Amygdala (tissue), 56 donors: ENCODE data around the gene WDR59.
"Not testable (repeated sequence)": the region's sequence is repeated elsewhere in the genome, so short reads cannot be mapped to it uniquely, and the experiment has no call there.

Experiments used
- DNase-seq, 56 donors: peaks; one replicate each; lab custom pipeline; 2025; lab: John Stamatoyannopoulos, UW

Gene WDR59

DNA sequence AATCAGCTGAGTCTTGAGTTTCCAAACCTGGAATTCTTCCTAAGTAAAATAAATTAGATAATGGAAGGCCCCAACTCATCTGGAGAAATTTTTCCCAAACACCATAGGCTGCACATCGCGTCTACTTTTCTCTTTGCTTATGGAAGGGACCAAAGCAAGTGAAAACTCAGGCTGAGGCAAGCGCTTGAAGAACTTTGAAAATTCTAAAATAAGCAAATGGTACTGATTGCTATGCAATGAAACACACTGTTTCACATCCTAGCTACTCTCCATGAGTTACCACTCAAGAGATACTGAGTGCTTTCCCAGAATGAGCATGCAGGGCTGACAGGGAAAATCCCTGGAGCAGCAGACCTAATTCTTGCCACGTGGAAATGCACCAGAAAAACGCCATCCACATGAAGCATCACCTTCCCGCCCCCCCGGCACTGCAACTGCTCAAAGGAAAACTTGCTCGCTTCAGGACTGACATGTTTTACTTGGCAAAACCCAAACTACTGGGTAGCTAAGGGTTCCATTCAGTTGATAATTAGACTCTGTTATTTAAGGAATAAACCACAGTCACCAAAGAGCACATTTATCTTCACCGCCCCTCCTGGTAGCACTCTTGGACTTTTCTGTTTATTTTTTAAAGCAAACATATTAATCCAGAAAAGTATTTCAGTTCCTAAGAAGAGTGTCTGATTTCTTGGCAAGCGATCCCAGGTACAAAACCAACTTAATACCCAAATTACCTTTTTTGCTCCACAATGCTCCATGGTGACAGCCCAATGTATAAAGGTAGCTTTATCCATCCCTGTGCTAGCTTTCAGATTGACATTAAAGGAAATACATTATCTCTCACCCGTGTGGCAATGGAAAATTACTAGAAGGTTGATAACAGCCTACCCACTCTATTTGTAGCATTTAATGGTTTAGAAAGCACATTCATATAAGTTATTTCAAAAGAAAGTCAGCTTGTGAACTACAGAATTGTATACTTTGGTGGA, 62.5 kb downstream of the WDR59 start:
- DNase-seq = no peak

DNA sequence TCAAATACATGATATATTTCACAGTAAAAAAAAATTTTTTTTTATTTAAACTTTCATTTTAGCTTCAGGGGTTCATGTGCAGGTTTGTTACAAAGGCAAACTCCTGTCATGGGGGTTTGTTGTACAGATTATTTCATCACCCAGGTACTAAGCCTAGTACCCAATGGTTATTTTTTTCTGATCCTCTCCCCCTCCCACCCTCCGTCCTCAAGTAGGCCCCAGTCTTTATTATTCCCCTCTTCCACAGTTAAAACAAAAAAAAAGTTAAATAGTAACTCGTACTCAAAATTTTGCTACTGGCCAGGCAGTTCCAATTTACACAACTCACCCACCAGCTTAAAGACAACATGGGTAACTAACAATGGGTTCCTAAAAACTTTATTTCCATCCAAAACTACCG, 63.9 kb downstream of the WDR59 start:
- no peak for DNase-seq

DNA sequence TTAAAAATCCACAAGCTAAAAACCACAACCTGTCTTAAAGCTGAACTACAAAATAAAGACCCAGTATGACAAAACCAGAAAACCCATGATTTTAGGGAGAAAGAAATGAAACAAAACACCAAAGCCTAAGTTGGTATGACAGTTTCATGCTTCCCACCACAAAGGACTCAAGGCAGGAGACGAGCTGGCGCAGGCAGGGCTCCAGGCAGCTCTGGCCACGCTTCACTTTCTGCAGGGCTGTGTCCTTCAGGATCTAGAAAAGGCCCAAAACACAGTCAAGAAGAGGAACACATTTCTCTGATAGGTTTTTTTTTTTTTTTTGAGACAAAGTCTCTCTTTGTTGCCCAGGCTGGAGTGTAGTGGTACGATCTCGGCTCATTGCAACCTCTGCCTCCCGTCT, 75.3 kb downstream of the WDR59 start:
- DNase-seq = no peak

DNA sequence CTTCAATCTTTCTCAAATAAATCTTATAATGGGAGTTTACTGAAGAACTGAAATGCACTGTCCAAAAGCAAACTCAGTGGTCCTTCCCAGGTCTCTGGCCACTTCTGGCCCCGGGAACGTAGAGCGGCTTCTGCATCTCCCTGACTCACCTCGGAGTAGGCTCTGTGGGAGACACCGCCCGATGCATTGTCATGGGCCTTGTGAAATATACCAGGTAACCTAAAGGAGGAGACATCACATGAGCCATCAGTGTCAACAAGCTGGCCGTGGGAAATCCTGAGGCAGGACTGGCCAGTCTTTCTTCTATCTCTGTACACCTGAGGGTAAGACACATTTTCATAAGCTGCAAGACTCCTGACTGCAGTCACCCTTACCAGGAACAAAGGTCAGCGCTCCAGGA, 76.2 kb downstream of the WDR59 start:
- DNase-seq = not testable (repeated sequence)

DNA sequence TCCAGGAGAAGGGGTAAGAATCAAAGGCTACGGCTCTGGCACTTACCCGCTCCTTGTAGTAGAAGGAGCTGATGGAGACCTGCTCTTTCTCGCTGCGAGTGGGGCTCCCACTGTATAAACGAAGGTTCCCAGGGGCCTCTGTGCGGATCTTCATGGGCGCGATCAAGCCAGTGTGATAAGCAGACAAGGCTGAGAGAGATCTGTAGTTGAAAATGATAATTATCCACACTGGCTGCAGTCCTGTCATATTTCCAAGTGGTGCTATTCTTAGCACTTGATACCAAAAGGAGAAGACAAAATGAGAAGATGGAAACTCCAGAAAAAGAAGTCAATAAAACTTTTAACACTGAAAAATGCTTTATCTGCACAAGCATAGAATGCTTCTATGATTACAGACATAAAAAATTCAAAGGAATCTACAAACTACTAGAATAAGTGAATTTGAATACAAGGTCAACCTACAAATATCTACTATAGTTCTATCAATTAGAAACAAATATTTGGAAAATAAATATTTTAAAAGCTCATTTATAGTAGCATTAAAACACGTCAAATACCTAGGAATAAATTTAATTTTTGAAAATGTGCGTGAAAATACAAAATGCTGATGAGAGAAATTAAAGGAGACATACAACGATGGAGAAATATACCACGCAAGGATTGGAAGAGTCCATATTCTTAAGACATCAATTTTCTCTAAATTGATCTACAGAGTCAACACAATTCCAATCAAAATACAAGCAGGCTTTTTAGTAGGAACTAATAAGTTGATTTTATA, 80.8 kb downstream of the WDR59 start:
- no peak for DNase-seq

DNA sequence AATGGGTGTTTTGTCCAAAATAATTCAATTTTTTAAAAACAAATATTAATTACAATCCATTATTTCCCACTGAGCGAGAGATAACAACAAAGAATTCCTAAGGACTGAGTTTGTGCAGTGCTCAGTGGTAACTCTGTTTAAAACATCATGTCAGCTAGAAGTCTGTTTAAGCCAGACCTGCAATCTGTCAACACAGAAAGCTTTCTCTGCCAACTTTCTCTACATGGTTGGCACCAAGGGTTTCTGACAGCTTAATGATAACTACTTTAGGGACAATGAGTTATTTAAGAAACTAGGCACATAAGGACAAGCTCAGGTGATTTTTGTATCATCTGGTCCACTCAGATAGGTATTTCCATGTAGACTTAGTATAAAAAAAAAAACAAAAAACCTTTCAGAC, 81.8 kb downstream of the WDR59 start:
- no peak for DNase-seq

DNA sequence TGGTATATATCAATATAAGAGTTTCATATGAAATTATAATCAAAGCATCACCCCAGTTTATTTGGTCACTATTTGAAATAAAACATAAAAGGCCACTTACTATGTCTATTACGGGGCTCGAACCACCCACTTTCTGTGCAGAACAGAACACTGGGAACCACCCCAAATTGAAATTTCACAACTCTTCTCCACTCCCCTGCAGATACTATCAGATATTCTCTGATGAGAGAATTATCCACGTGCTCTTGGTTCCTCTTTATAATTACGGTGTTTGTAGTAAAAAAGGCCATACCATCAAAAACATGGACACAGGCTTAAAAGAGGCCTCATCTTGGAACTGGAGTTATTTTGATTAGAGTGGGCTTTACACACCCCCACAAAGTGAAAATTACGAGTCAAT, 82.8 kb downstream of the WDR59 start:
- no peak for DNase-seq

DNA sequence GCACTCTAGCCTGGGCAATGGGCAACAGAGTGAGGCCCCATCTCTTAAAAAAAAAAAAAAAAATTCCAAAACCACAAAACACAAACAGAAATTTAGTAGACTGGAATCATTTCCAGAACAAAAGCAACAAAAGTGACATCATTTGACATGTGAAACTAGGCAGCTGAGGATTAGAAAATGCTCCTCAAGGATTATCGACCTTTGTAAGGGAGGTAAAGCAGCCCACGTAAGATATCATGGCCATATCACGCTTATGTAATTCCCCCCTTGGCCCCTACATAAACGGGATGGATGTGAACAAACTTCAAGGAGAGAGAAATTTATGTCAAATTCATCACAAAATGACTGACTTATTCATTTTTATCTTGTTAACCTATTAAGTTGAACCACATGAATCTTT, 83.3 kb downstream of the WDR59 start:
- DNase-seq = no peak

DNA sequence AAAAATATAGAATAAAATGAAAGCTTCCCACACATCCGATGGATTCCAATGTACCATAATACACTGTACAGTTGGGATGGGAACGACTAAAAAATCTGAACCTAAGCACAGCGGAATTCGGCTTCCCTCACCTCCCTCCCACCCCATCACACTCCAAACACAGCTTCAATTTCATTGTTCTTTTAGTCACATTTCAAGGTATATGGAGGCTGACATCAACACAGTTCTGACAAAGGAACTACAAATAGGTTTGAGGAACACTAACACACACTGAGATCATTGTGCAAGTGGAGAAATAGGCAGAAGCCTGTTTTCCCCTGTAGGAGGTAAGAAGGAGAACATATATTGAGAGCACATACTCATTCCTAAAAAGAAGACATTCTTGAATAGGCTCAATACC, 85.1 kb downstream of the WDR59 start:
- no peak for DNase-seq

DNA sequence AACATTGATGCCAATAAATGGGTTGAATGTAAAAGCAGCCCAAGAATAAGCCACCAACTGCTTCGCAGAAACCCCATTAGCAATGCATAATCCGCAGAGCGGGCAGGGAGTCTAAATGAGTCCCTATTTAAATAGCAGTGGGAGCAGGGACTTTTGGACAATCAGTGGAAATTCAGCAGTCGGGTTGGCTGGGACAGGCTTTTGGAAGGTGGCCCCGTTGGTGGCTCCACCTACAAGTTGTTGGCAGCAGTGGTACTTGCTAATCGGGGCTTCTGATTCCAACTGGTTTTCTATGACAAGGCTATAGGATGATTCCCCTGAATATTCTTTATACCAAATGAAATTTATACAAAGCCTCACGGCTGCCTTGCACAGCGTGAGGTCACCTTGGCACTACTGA, 86.3 kb downstream of the WDR59 start:
- peak in 27 of 56 donors; percentile 1 to 60 (median 13) for DNase-seq

DNA sequence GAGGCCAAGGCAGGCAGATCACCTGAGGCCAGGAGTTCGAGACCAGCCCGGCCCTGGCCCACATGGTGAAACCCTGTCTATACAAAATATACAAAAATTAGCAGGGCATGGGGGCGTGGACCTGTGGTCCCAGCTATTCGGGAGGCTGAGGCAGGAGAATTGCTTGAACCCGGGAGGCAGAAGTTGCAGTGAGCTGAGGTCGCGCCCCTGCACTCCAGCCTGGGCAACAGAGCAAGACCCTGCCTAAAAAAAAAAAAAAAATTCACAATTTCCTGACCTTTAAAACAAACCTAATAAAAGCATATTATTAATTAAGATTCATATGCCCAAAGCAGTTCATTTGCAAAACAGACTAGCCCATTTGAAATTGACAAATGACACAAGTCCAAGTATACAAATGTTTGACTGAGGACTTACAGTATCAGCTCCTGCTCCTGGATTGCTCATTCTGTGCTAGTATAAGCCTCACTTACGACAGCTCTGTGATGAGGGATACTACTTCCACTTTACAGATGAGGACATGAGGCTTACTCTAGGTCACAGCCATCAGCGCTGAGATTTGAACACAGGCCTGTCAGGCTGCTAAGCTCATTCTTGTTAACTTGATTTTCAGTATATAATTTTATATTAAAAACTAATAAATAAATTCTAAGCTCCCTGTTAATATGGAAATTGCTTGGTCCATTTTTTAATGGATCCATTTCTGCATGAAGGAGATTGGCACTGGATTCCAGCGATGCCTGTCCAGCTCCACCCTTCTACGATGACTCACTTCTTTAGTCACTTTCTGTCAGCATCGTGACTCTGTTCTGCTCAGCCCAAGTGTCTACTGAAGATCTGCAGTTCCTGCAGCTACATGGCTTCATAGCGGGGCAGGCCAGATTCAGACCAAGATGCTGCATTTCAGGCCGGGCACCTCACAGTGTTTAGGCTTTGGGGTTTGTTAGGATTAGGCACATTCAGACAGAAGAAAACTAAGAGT, 88.2 kb downstream of the WDR59 start:
- DNase-seq = peak in 5 of 56 donors; percentile 1 to 6 (median 5)

DNA sequence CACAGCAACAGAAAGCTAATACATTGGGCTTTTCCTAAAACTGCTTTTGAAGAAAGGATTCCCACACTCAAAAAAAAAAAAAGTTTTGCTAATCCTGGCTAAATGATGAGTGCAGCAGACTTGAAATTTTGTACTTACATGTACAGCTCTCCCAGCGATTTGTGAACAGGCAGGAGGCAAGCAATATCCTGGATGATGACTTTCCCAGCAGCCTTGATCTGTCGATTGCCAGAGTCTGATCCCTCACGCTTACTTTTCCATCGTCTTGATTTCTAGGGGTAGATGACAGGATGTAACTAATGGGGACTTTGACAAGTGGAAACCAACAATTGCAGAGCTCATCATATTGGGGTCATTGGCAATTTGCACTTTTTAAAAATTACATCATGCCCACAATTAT, 91.4 kb downstream of the WDR59 start:
- DNase-seq = no peak

DNA sequence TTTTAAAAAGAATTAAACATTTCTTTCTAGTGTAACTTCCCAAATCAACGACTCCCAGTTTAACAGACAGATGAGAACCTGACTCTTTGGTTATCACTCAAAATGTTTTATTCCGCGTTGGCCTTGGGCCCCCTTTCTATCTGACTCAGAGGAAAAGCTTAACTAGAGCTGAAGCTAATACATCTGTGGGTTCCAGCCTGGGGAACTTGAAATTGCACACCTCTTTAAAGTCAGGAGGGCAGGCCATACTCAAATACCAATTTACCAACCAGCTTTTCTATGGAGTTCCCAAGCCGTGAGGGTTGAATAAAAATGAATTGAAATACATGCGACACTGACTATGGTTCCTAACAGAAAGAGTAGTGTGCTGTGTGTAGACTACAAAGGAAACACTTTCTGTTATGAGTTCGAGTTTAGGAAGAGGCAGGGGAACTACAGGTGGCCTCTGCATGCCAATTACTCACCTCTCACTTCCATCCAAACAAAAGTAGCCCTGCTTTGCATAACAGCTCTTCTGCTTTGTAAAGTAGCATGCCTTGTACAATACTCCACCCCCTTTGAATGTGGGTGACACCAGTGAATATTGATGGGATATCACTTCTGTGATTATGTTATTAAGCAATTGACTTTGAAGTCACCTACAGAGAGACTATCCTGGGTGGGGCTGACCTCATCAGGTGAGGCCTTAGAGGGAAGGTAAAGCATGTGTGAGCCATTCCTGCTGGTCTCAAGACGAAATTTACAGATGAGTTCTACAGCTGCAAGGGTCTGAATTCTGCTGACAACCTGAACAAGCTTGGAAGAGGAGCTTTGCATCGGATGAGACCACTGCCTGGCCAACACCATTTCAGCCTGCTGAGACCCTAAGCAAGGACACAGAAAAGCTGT, 92.1 kb downstream of the WDR59 start:
- DNase-seq = no peak

DNA sequence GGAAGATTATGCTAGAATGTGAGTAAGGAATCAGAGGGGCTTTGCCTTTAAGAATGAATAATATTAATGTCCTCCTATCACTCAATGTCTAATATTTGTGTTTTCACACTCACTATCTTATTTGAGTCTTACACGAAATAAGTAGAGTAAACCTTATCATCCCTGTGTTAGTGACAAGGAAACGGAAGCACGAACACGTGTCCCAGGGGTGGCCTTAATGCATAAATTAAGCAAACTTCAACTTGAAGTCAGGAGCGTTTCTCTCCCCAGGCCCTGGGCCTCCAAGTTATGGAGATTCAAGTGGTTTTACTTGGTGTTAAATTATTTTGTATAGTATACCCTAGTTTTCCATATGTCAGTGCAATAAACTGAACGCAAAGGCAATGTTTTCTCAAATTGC, 96.0 kb downstream of the WDR59 start:
- DNase-seq = no peak

DNA sequence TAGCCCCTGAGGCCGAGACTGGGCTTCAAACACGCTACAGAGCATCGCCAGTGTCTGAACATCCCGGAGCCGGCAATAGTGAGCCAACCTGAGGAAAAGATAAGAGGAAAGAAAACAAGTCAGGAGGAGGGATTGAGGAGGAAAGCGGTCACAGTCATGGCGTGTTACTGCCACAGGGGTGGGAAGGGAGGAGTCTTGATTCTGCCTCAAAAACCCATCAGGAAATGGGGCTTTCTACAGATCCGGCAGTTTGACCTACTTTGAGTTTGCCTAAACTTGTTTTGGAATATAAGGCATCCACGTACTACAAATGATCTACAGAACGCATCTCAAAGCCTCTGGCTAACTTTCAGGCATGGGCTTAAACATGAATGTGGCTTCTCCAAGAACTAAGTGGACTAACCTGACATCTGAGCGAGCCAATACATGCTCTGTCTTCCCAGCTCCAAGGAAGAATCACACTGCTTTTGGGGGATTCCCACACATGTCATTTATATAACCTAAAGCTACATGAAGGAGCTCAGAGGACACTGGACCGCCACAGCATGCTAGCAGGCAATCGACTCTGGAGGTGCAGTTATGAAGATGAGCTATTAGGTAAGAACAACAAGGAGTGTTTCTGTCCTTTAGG, 96.6 kb downstream of the WDR59 start:
- no peak for DNase-seq

DNA sequence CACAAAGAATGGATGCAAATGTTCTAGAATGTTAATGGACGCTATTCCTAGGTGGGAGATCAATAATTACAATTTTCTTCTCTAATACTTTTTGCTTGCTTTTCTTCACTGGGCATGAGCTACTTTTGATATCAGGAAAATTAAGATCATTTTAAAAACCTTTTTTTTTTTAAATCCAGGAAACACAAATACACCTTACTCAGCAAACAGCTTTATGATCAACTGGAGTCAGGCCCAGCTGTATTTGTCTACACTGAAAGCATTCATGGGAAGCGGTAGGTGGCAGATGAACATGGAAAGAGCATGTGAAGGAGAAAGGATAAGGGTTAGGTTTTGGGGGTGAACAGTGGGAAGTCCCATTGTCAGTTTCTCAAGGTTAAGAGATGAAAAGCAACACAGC, 97.8 kb downstream of the WDR59 start:
- no peak for DNase-seq

DNA sequence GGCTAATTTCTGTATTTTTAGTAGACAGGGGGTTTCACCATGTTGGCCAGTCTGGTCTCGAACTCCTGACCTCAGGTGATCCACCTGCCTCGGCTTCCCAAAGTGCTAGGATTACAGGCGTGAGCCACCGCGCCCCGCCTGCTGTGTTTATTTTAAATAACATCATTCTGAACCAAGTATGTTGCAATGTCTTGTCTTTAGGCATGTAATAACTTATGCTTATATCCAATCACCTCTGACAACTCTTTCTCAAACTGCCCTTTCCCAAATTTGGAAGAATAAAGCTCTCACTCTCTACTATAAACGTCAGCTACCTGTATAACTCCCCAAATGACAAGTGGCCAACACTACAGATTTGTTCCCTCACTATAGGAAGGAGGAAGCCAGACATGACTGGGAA, 107.2 kb downstream of the WDR59 start:
- DNase-seq = no peak

DNA sequence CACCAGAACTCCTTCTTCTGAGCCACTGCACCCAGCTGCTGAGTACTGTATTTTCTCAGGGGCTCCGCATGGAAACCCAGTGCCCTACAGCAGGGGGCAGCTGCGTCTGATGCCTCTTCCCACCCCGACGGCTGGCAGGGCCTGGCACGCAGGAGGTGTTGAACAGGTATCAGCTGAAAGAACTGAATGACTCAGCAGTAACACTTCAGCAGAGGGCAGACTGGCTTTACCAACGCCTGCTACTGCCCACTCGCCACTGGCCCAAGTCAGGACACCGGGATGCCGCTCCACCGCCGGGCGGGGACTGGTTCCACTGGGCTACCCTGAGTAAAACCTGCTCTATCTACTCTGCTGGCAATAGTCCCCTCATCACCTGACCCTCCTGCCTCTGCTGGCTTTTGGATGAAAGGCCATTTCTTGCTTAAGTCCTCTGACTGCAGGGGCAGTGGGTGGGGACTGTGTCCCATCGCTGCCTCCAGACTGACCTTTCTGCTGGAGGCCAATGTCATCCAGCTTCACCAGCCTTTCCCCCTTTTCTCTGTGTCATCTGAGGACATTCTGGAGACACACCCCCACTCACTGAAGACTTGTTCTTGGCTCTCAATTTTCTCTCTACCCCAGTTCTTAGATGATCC, 109.9 kb downstream of the WDR59 start:
- no peak for DNase-seq
